ENCODE results near the gene PRADC1.
A peak's percentile ranks its signal among the peaks of the same experiment; 100 is the strongest.

Gene PRADC1

GRCh38 chr2:73258186-73258912, 25.3 kb upstream of the PRADC1 start:
- H3K36me3 ChIP-seq (ENCODE audit: control insufficient read depth, insufficient read depth, low read length) = peaks cover 40% of the 10 kb centered on the region
- H3K4me1 ChIP-seq (ENCODE audit: control insufficient read depth, insufficient read depth, low read length) = peaks cover 13% of the 10 kb centered on the region; the same call in 1 of the 2 replicates
- H3K4me3 ChIP-seq (ENCODE audit: low read depth, low read length) = no peak overlapping the region
- no peaks in the 10 kb centered on the region for H3K9me3 ChIP-seq (ENCODE audit: control insufficient read depth, insufficient read depth, low read length)
- no peaks in the 10 kb centered on the region for H3K27me3 ChIP-seq (ENCODE audit: control insufficient read depth, insufficient read depth, low read length)
- no peak overlapping the region for H3K9ac ChIP-seq (ENCODE audit: low read depth, low read length)
- H3K27ac ChIP-seq (ENCODE audit: low read depth, low read length) = no peak overlapping the region

- H3K4me1 ChIP-seq (ENCODE audit: control insufficient read depth, insufficient read depth, low read length) = peaks cover 13% of the 10 kb centered on the region; the same call in 1 of the 2 replicates
- no peaks in the 10 kb centered on the region for H3K9me3 ChIP-seq (ENCODE audit: control insufficient read depth, insufficient read depth, low read length)
- no peak overlapping the region for H3K4me3 ChIP-seq (ENCODE audit: low read depth, low read length)
- no peaks in the 10 kb centered on the region for H3K27me3 ChIP-seq (ENCODE audit: control insufficient read depth, insufficient read depth, low read length)
- H3K9ac ChIP-seq (ENCODE audit: low read depth, low read length) = no peak overlapping the region
- no peak overlapping the region for H3K27ac ChIP-seq (ENCODE audit: low read depth, low read length)
- H3K36me3 ChIP-seq (ENCODE audit: control insufficient read depth, insufficient read depth, low read length) = peaks cover 43% of the 10 kb centered on the region
These were observed 24.5 kb upstream of the PRADC1 start for GRCh38 chr2:73257425-73258125.

- Histone ChIP-seq H3K4me1 (ENCODE audit: control insufficient read depth, insufficient read depth, low read length) (peaks cover 13% of the 10 kb centered on the region; the same call in 1 of the 2 replicates), H3K36me3 (ENCODE audit: control insufficient read depth, insufficient read depth, low read length) (peaks cover 43% of the 10 kb centered on the region), H3K9ac (ENCODE audit: low read depth, low read length) (no peak overlapping the region), H3K27me3 (ENCODE audit: control insufficient read depth, insufficient read depth, low read length) (no peaks in the 10 kb centered on the region), H3K9me3 (ENCODE audit: control insufficient read depth, insufficient read depth, low read length) (no peaks in the 10 kb centered on the region), H3K27ac (ENCODE audit: low read depth, low read length) (no peak overlapping the region), H3K4me3 (ENCODE audit: low read depth, low read length) (no peak overlapping the region)
These were observed 24.0 kb upstream of the PRADC1 start for GRCh38 chr2:73257021-73257420.

GRCh38 chr2:73256618-73256922, 23.5 kb upstream of the PRADC1 start:
- no peak overlapping the region for H3K4me3 ChIP-seq (ENCODE audit: low read depth, low read length)
- no peak overlapping the region for H3K9ac ChIP-seq (ENCODE audit: low read depth, low read length)
- no peaks in the 10 kb centered on the region for H3K27me3 ChIP-seq (ENCODE audit: control insufficient read depth, insufficient read depth, low read length)
- no peaks in the 10 kb centered on the region for H3K9me3 ChIP-seq (ENCODE audit: control insufficient read depth, insufficient read depth, low read length)
- H3K36me3 ChIP-seq (ENCODE audit: control insufficient read depth, insufficient read depth, low read length) = peaks cover 46% of the 10 kb centered on the region
- H3K27ac ChIP-seq (ENCODE audit: low read depth, low read length) = no peak overlapping the region
- peaks cover 13% of the 10 kb centered on the region; the same call in 1 of the 2 replicates for H3K4me1 ChIP-seq (ENCODE audit: control insufficient read depth, insufficient read depth, low read length)

- Histone ChIP-seq H3K27me3 (ENCODE audit: control insufficient read depth, insufficient read depth, low read length) (no peaks in the 10 kb centered on the region), H3K9me3 (ENCODE audit: control insufficient read depth, insufficient read depth, low read length) (no peaks in the 10 kb centered on the region), H3K36me3 (ENCODE audit: control insufficient read depth, insufficient read depth, low read length) (peaks cover 51% of the 10 kb centered on the region), H3K4me1 (ENCODE audit: control insufficient read depth, insufficient read depth, low read length) (peaks cover 13% of the 10 kb centered on the region; the same call in 1 of the 2 replicates), H3K4me3 (ENCODE audit: low read depth, low read length) (no peak overlapping the region), H3K27ac (ENCODE audit: low read depth, low read length) (peak overlapping the region; percentile 16), H3K9ac (ENCODE audit: low read depth, low read length) (no peak overlapping the region)
These were observed 23.0 kb upstream of the PRADC1 start for GRCh38 chr2:73255907-73256617.

- Histone ChIP-seq H3K4me1 (ENCODE audit: control insufficient read depth, insufficient read depth, low read length) (peaks cover 9% of the 10 kb centered on the region; the same call in 1 of the 2 replicates), H3K36me3 (ENCODE audit: control insufficient read depth, insufficient read depth, low read length) (peaks cover 60% of the 10 kb centered on the region), H3K9me3 (ENCODE audit: control insufficient read depth, insufficient read depth, low read length) (no peaks in the 10 kb centered on the region), H3K27me3 (ENCODE audit: control insufficient read depth, insufficient read depth, low read length) (no peaks in the 10 kb centered on the region), H3K9ac (ENCODE audit: low read depth, low read length) (no peak overlapping the region), H3K27ac (ENCODE audit: low read depth, low read length) (peak overlapping the region; percentile 16), H3K4me3 (ENCODE audit: low read depth, low read length) (no peak overlapping the region)
These were observed 22.1 kb upstream of the PRADC1 start for GRCh38 chr2:73255007-73255644.

- no peak overlapping the region for H3K27ac ChIP-seq (ENCODE audit: low read depth, low read length)
- peaks cover 62% of the 10 kb centered on the region for H3K36me3 ChIP-seq (ENCODE audit: control insufficient read depth, insufficient read depth, low read length)
- H3K4me3 ChIP-seq (ENCODE audit: low read depth, low read length) = no peak overlapping the region
- H3K9ac ChIP-seq (ENCODE audit: low read depth, low read length) = no peak overlapping the region
- no peaks in the 10 kb centered on the region for H3K27me3 ChIP-seq (ENCODE audit: control insufficient read depth, insufficient read depth, low read length)
- no peaks in the 10 kb centered on the region for H3K9me3 ChIP-seq (ENCODE audit: control insufficient read depth, insufficient read depth, low read length)
- peaks cover 9% of the 10 kb centered on the region; the same call in 1 of the 2 replicates for H3K4me1 ChIP-seq (ENCODE audit: control insufficient read depth, insufficient read depth, low read length)
These were observed 21.4 kb upstream of the PRADC1 start for GRCh38 chr2:73254343-73255006.

- Histone ChIP-seq H3K36me3 (ENCODE audit: control insufficient read depth, insufficient read depth, low read length) (peaks cover 62% of the 10 kb centered on the region), H3K4me1 (ENCODE audit: control insufficient read depth, insufficient read depth, low read length) (peaks cover 9% of the 10 kb centered on the region; the same call in 1 of the 2 replicates), H3K9me3 (ENCODE audit: control insufficient read depth, insufficient read depth, low read length) (no peaks in the 10 kb centered on the region), H3K9ac (ENCODE audit: low read depth, low read length) (no peak overlapping the region), H3K4me3 (ENCODE audit: low read depth, low read length) (no peak overlapping the region), H3K27ac (ENCODE audit: low read depth, low read length) (no peak overlapping the region), H3K27me3 (ENCODE audit: control insufficient read depth, insufficient read depth, low read length) (no peaks in the 10 kb centered on the region)
These were observed 20.9 kb upstream of the PRADC1 start for GRCh38 chr2:73253901-73254300.

- H3K36me3 ChIP-seq (ENCODE audit: control insufficient read depth, insufficient read depth, low read length) = peaks cover 62% of the 10 kb centered on the region
- no peaks in the 10 kb centered on the region for H3K9me3 ChIP-seq (ENCODE audit: control insufficient read depth, insufficient read depth, low read length)
- no peak overlapping the region for H3K4me3 ChIP-seq (ENCODE audit: low read depth, low read length)
- no peak overlapping the region for H3K9ac ChIP-seq (ENCODE audit: low read depth, low read length)
- H3K27me3 ChIP-seq (ENCODE audit: control insufficient read depth, insufficient read depth, low read length) = no peaks in the 10 kb centered on the region
- no peak overlapping the region for H3K27ac ChIP-seq (ENCODE audit: low read depth, low read length)
- peaks cover 9% of the 10 kb centered on the region; the same call in 1 of the 2 replicates for H3K4me1 ChIP-seq (ENCODE audit: control insufficient read depth, insufficient read depth, low read length)
These were observed 20.4 kb upstream of the PRADC1 start for GRCh38 chr2:73253400-73253799.

GRCh38 chr2:73252238-73253027, 19.4 kb upstream of the PRADC1 start:
- Histone ChIP-seq H3K27ac (ENCODE audit: low read depth, low read length) (no peak overlapping the region), H3K36me3 (ENCODE audit: control insufficient read depth, insufficient read depth, low read length) (peaks cover 71% of the 10 kb centered on the region), H3K4me3 (ENCODE audit: low read depth, low read length) (no peak overlapping the region), H3K9me3 (ENCODE audit: control insufficient read depth, insufficient read depth, low read length) (no peaks in the 10 kb centered on the region), H3K4me1 (ENCODE audit: control insufficient read depth, insufficient read depth, low read length) (peaks cover 9% of the 10 kb centered on the region; the same call in 1 of the 2 replicates), H3K9ac (ENCODE audit: low read depth, low read length) (no peak overlapping the region), H3K27me3 (ENCODE audit: control insufficient read depth, insufficient read depth, low read length) (no peaks in the 10 kb centered on the region)

Measured in HUES48 (cell line).